Testis (tissue), 2 donors: ENCODE results near the gene MRPS5.

Source experiments
- CTCF ChIP-seq, 3 experiments: fragments of 450-650 bp in 2 of 3; fragments of 200-600 bp in 1 of 3; sonication (generic) in 1 of 3; IDR thresholded peaks; one replicate each; pipeline ENCODE4 v1.5.1; 2016 to 2019; ENCODE audit warnings: antibody characterized with exemption in 3 of 3, mild to moderate bottlenecking in 2 of 3, moderate library complexity in 1 of 3
- POLR2A ChIP-seq: fragments of 450-650 bp; IDR thresholded peaks from one replicate; pipeline ENCODE4 v1.6.1; 2017; ENCODE audit warnings: antibody characterized with exemption, mild to moderate bottlenecking, moderate library complexity

GRCh38 chr2:95063086-95063958, 58.3 kb downstream of the MRPS5 start:
- no peak for TF ChIP-seq CTCF (IDR thresholded peaks at IDR 0.05)
- TF ChIP-seq POLR2A = no peak
